Spleen (tissue), 11 donors: ENCODE data around the gene CLCF1. TPM values are rescaled to one million over a fixed set of nuclear protein-coding genes. Genes with fewer than 3 reads are reported as not detected.

Source experiments
- DNase-seq: peaks from one replicate; pipeline ENCODE4 v3.0.0-alpha.2; 2020
- H3K27ac ChIP-seq, 8 donors: fragments of 200-600 bp; sonication (generic) in 7 of 8; 1 replicate in 4 of 8; 2 replicates in 4 of 8; pipeline versions ENCODE4 v1.5.0 to v1.8.0; 2016 to 2021; ENCODE audit warnings: inconsistent platforms in 4 of 8, mild to moderate bottlenecking in 4 of 8, moderate library complexity in 1 of 8
- H3K27me3 ChIP-seq, 7 donors: fragments of 200-600 bp; sonication (generic) in 6 of 7; replicated peaks in 1 of 7; 1 replicate in 4 of 7; 2 replicates in 3 of 7; pipeline versions ENCODE4 v1.5.0 to v1.8.0; 2016 to 2021; ENCODE audit warnings: inconsistent platforms in 3 of 7, mild to moderate bottlenecking in 1 of 7
- H3K36me3 ChIP-seq, 6 donors: fragments of 200-600 bp; sonication (generic) in 5 of 6; 1 replicate in 4 of 6; 2 replicates in 2 of 6; pipeline versions ENCODE4 v1.5.0 to v1.8.0; 2016 to 2021; ENCODE audit warnings: inconsistent platforms in 2 of 6
- H3K4me1 ChIP-seq, 6 donors: fragments of 200-600 bp; sonication (generic) in 5 of 6; 1 replicate in 3 of 6; 2 replicates in 3 of 6; pipeline versions ENCODE4 v1.5.0 to v1.8.0; 2016 to 2021; ENCODE audit warnings: inconsistent platforms in 3 of 6
- H3K4me3 ChIP-seq, 8 donors: fragments of 200-600 bp; sonication (generic) in 7 of 8; 1 replicate in 4 of 8; 2 replicates in 4 of 8; pipeline versions ENCODE4 v1.5.0 to v1.8.0; 2016 to 2021; ENCODE audit warnings: inconsistent platforms in 4 of 8, mild to moderate bottlenecking in 4 of 8, moderate library complexity in 2 of 8
- H3K9me3 ChIP-seq, 8 donors: fragments of 200-600 bp; sonication (generic) in 7 of 8; 1 replicate in 4 of 8; 2 replicates in 4 of 8; pipeline versions ENCODE4 v1.5.0 to v1.8.0; 2016 to 2021; ENCODE audit warnings: inconsistent platforms in 4 of 8
- POLR2A ChIP-seq, 3 donors: fragments of 450-650 bp; IDR thresholded peaks; one replicate each; pipeline ENCODE4 v1.5.1; 2017; ENCODE audit warnings: antibody characterized with exemption in 3 of 3, mild to moderate bottlenecking in 1 of 3
- POLR2AphosphoS5 ChIP-seq, 3 donors: sonication (generic); formaldehyde crosslinking; IDR thresholded peaks; one replicate each; pipeline ENCODE4 v1.5.1; 2017; ENCODE audit warnings: antibody characterized with exemption in 3 of 3
- WGBS, 5 donors: extraction: QIAGEN DNeasy Blood & Tissue Kit in 3 of 5; methylation state at CpG; one replicate each; pipeline versions ENCODE4 v1.1.5 to v1.1.7; 2013 to 2018; 5-methylcytosine and 5-hydroxymethylcytosine counted together
- intact Hi-C: fragments of 100-400 bp; cut with DNase I; formaldehyde crosslinking; loops from one replicate; pipeline ENCODE4 v1.15.0; 2023; ENCODE audit warnings: low total_unique reads
- polyA plus RNA-seq, 3 donors: library from polyadenylated mRNA; stranded (reverse); fragments of 200-250 nt; gene quantifications; one replicate each; pipeline ENCODE4 v1.2.1, GENCODE V29; 2013
- total RNA-seq, 7 donors: library from RNA; depleted of rRNA in 3 of 7; stranded (reverse); fragments of >200 nt in 3 of 7; fragmentation: NEBNext Ultra II Directional in 4 of 7; extraction: Animal tissue kit (Norgen Biotek cat#: 25700) in 4 of 7; gene quantifications; one replicate each; pipeline versions ENCODE4 v1.1.0 to v1.2.1, GENCODE V29; 2016 to 2021
- TF ChIP-seq, protein P1 (sequence below), 11 experiments: fragments of 200-600 bp in 7 of 11; fragments of 450-650 bp in 4 of 11; sonication (generic) in 4 of 11; IDR thresholded peaks in 8 of 11; conservative IDR thresholded peaks in 3 of 11; 1 replicate in 7 of 11; 2 replicates in 4 of 11; pipeline versions ENCODE4 v1.4.0 to v1.8.0; 2016 to 2021; ENCODE audit warnings: antibody characterized with exemption in 11 of 11, inconsistent platforms in 4 of 11, mild to moderate bottlenecking in 1 of 11
- donor health status: healthy with polysubstance abuse.
- donor health status: DM: no; HTN: no; CAD: no; lungs with moderate emphysema.
- donor health status: DM: no; HTN: no; CAD: no.
- donor health status: Bipolar disorder and iron deficiency.
- donor health status: healthy.
- donor health status: DM: no; HTN: no; CAD: no.
- donor health status: DM: yes; HTN: yes; CAD: no.

Gene CLCF1
- total and polyA plus RNA-seq, 10 donors: 4.3 to 13.7 (median 7.4) TPM

DNA sequence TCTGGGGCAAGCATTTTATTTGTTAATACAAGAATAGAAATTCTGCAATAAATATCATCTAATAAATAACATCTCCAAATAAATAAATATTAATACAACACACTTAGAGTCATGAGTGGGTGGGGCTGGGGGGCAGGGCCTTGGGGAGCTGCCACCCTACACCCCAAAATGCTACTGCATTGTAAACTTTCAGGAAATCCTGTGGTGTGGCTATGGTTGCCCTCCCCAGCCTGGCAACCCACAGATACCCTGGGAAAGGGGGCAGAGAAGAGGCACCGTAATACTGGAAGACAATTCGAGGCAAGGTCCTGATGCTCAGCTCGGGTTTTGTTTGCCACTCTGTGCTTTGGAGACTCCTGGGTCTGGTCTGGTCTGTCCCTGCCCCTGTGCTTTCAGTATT is 9.2 kb downstream of the CLCF1 start:
- WGBS, 5 donors: 42 to 62% (median 55%) methylated on average over 3 of the region's 3 CpGs
- DNase-seq: no peak

GRCh38 chr11:67357831-67358670 is 15.3 kb downstream of the CLCF1 start:
- DNase-seq: no peak
- Histone ChIP-seq H3K36me3 (no peaks in the 10 kb centered on the region), H3K27ac (peak overlapping the region in 6 of 8 donors; percentile 99 to 100 (median 100)), H3K27me3 (no peaks in the 10 kb centered on the region), H3K4me1 (peaks cover 40 to 69% (median 52%) of the 10 kb centered on the region in 6 donors), H3K4me3 (no peak overlapping the region), H3K9me3 (no peaks in the 10 kb centered on the region)
- intact Hi-C loops: no loop called here
- TF ChIP-seq POLR2AphosphoS5 (IDR thresholded peaks at IDR 0.05) (no peak), POLR2A (IDR thresholded peaks at IDR 0.05) (no peak)
- TF ChIP-seq, protein P1, sequence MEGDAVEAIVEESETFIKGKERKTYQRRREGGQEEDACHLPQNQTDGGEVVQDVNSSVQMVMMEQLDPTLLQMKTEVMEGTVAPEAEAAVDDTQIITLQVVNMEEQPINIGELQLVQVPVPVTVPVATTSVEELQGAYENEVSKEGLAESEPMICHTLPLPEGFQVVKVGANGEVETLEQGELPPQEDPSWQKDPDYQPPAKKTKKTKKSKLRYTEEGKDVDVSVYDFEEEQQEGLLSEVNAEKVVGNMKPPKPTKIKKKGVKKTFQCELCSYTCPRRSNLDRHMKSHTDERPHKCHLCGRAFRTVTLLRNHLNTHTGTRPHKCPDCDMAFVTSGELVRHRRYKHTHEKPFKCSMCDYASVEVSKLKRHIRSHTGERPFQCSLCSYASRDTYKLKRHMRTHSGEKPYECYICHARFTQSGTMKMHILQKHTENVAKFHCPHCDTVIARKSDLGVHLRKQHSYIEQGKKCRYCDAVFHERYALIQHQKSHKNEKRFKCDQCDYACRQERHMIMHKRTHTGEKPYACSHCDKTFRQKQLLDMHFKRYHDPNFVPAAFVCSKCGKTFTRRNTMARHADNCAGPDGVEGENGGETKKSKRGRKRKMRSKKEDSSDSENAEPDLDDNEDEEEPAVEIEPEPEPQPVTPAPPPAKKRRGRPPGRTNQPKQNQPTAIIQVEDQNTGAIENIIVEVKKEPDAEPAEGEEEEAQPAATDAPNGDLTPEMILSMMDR (IDR thresholded peaks at IDR 0.05 in 8 of 11, conservative IDR thresholded peaks at IDR 0.05 in 3 of 11): no peak
- WGBS, 5 donors: 72 to 92% (median 86%) methylated on average over 12 of the region's 12 CpGs

More for the DNA sequence above, 9.2 kb downstream of the CLCF1 start:
- peak overlapping the region in 5 of 8 donors; percentile 41 to 80 (median 54) for H3K27ac ChIP-seq
- no peaks in the 10 kb centered on the region for H3K27me3 ChIP-seq
- no peaks in the 10 kb centered on the region for H3K9me3 ChIP-seq
- intact Hi-C loops: no loop called here
- H3K36me3 ChIP-seq: peaks cover 0 to 26% (median 0%) of the 10 kb centered on the region in 6 donors
- peaks cover 35 to 74% (median 55%) of the 10 kb centered on the region in 6 donors for H3K4me1 ChIP-seq
- H3K4me3 ChIP-seq: no peak overlapping the region
- TF ChIP-seq, protein P1 (IDR thresholded peaks at IDR 0.05 in 8 of 11, conservative IDR thresholded peaks at IDR 0.05 in 3 of 11): no peak
- TF ChIP-seq POLR2AphosphoS5 (IDR thresholded peaks at IDR 0.05): no peak
- TF ChIP-seq POLR2A (IDR thresholded peaks at IDR 0.05): no peak

DNA sequence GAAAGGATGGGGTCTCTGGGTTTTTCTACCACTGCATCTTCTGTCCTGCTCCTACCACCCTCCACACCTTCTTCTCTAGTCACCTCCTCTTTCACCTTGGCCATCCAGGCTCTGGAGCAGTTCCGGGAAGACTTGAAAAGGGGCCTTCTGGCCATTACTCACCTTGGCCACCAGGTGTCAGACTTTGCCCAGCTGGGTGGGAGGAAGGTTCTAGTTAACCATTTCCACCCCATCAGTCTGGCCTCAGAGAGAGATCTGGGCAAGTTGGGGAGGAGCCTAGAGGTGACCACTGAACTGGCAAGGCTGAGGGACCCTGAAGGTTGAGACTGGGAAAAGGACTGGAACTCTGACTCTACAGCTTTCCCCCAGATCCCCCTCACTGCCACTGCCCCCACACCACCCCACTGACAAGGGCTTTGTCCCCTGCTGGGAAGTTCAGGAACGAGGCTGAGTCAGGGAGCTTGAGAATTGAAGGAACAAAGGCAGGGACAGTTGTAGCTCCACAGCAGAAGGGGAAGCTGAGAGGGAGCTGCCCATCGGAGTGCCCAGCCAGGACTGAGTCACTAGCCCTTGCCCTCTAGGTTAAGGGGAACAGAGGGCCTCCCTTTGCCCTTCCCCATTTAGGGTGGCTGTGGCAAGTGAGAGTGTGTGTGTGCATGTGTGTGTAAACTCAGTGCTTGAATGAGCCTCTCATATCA is 16.4 kb downstream of the CLCF1 start:
- 15 to 29% (median 24%) methylated on average over 3 of the region's 3 CpGs for WGBS, 5 donors
- intact Hi-C loops: no loop called here
- Histone ChIP-seq H3K4me3 (peak overlapping the region in 1 of 8 donors; percentile 11), H3K4me1 (peaks cover 47 to 73% (median 62%) of the 10 kb centered on the region in 6 donors), H3K27ac (peak overlapping the region; percentile 15 to 100 (median 100)), H3K27me3 (no peaks in the 10 kb centered on the region), H3K9me3 (no peaks in the 10 kb centered on the region), H3K36me3 (no peaks in the 10 kb centered on the region)
- DNase-seq: peak; percentile 87
- TF ChIP-seq, protein P1 (IDR thresholded peaks at IDR 0.05 in 8 of 11, conservative IDR thresholded peaks at IDR 0.05 in 3 of 11): peak; percentile 92 to 98 (median 96)
- TF ChIP-seq POLR2AphosphoS5 (IDR thresholded peaks at IDR 0.05) (peak in 2 of 3 donors; percentile 56 to 69), POLR2A (IDR thresholded peaks at IDR 0.05) (no peak)
